HG03108 (cell line): Measurements from ENCODE around the gene PIK3IP1.

Source experiments
- ATAC-seq: cut with Tn5 transposase; IDR thresholded peaks from one replicate; pipeline ENCODE4 v1.9.1; 2021; ENCODE audit warnings: moderate library complexity; ENCODE audit not compliant: unreplicated experiment

PIK3IP1 gene

DNA sequence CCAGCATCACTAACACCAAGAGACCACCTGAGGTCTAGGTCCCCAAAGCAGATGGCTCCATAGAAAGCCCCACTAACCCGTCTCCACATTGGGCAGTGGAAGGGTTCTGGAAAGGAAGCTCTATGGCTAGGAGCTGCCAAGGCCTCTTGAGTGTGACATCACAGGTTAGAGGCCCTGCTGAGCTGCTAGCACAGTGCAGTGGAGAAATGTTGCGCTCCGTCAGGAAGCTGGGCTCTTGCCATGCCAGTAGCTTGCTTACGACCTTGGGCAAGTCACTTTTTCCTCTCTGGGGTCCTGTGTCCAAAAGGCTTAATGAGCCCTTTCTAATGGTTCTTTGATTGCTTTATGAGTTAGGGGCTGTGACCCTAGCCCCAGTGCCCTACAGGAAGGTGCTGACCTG is 10.6 kb downstream of the PIK3IP1 start:
- no peak for ATAC-seq

DNA sequence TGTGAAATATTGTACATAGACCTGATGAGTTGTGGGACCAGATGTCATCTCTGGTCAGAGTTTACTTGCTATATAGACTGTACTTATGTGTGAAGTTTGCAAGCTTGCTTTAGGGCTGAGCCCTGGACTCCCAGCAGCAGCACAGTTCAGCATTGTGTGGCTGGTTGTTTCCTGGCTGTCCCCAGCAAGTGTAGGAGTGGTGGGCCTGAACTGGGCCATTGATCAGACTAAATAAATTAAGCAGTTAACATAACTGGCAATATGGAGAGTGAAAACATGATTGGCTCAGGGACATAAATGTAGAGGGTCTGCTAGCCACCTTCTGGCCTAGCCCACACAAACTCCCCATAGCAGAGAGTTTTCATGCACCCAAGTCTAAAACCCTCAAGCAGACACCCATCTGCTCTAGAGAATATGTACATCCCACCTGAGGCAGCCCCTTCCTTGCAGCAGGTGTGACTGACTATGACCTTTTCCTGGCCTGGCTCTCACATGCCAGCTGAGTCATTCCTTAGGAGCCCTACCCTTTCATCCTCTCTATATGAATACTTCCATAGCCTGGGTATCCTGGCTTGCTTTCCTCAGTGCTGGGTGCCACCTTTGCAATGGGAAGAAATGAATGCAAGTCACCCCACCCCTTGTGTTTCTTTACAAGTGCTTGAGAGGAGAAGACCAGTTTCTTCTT is 12.3 kb downstream of the PIK3IP1 start:
- ATAC-seq = no peak

DNA sequence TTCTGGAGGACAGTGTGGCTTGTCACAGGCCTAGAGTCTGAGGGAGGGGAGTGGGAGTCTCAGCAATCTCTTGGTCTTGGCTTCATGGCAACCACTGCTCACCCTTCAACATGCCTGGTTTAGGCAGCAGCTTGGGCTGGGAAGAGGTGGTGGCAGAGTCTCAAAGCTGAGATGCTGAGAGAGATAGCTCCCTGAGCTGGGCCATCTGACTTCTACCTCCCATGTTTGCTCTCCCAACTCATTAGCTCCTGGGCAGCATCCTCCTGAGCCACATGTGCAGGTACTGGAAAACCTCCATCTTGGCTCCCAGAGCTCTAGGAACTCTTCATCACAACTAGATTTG is 13.0 kb downstream of the PIK3IP1 start:
- ATAC-seq = no peak

DNA sequence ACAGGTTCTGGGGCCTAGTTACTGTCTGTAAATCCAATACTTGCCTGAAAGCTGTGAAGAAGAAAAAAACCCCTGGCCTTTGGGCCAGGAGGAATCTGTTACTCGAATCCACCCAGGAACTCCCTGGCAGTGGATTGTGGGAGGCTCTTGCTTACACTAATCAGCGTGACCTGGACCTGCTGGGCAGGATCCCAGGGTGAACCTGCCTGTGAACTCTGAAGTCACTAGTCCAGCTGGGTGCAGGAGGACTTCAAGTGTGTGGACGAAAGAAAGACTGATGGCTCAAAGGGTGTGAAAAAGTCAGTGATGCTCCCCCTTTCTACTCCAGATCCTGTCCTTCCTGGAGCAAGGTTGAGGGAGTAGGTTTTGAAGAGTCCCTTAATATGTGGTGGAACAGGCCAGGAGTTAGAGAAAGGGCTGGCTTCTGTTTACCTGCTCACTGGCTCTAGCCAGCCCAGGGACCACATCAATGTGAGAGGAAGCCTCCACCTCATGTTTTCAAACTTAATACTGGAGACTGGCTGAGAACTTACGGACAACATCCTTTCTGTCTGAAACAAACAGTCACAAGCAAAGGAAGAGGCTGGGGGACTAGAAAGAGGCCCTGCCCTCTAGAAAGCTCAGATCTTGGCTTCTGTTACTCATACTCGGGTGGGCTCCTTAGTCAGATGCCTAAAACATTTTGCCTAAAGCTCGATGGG is 13.5 kb downstream of the PIK3IP1 start:
- ATAC-seq = no peak

DNA sequence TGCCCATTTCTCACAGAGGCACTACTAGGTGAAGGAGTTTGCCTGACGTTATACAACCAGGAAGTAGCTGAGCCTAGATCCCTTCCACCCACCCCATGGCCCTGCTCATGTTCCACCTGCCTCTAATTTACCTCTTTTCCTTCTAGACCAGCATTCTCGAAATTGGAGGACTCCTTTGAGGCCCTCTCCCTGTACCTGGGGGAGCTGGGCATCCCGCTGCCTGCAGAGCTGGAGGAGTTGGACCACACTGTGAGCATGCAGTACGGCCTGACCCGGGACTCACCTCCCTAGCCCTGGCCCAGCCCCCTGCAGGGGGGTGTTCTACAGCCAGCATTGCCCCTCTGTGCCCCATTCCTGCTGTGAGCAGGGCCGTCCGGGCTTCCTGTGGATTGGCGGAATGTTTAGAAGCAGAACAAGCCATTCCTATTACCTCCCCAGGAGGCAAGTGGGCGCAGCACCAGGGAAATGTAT is 14.1 kb downstream of the PIK3IP1 start:
- no peak for ATAC-seq

DNA sequence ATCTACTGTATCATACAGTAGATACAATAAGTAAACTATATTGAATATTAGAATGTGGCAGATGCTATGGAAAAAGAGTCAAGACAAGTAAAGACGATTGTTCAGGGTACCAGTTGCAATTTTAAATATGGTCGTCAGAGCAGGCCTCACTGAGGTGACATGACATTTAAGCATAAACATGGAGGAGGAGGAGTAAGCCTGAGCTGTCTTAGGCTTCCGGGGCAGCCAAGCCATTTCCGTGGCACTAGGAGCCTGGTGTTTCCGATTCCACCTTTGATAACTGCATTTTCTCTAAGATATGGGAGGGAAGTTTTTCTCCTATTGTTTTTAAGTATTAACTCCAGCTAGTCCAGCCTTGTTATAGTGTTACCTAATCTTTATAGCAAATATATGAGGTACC is 14.5 kb downstream of the PIK3IP1 start:
- no peak for ATAC-seq

DNA sequence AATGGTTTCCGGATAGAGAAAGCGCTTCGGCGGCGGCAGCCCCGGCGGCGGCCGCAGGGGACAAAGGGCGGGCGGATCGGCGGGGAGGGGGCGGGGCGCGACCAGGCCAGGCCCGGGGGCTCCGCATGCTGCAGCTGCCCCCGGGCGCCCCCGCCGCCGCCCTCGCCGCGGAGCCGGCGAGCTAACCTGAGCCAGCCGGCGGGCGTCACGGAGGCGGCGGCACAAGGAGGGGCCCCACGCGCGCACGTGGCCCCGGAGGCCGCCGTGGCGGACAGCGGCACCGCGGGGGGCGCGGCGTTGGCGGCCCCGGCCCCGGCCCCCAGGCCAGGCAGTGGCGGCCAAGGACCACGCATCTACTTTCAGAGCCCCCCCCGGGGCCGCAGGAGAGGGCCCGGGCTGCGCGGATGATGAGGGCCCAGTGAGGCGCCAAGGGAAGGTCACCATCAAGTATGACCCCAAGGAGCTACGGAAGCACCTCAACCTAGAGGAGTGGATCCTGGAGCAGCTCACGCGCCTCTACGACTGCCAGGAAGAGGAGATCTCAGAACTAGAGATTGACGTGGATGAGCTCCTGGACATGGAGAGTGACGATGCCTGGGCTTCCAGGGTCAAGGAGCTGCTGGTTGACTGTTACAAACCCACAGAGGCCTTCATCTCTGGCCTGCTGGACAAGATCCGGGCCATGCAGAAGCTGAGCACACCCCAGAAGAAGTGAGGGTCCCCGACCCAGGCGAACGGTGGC is 15.7 kb downstream of the PIK3IP1 start:
- no peak for ATAC-seq

DNA sequence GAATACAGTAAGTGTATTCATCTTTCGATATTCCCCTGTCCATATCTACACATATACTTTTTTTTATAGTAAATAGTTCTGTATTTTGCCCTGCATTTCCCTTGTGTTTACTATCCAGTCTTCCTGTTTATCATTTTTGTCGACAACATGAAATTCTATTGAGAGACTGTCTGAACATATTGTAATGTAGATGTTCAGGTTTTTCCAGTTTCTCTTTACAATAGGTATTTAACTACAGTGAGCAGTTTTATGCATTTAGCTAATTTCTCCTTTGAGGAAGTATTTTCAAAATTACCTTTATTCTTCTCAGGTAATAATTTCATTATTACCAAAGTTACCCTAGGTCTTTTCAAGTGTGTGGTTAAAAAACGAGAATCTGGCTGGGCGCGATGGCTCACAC is 16.7 kb downstream of the PIK3IP1 start:
- ATAC-seq = no peak

DNA sequence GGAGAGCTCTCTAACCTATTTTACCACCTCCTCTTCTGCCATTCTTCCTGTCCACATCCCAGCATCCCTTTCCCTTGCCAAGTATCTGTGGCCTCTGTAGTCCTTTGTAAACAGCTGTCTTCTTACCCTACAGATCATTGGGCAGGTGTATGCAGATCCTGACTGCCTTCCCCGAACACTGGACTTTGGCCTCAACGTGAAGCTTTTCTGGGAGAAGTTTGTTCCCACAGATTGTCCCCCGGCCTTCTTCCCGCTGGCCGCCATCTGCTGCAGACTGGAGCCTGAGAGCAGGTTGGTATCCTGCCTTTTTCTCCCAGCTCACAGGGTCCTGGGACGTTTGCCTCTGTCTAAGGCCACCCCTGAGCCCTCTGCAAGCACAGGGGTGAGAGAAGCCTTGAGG is 17.3 kb downstream of the PIK3IP1 start:
- no peak for ATAC-seq

DNA sequence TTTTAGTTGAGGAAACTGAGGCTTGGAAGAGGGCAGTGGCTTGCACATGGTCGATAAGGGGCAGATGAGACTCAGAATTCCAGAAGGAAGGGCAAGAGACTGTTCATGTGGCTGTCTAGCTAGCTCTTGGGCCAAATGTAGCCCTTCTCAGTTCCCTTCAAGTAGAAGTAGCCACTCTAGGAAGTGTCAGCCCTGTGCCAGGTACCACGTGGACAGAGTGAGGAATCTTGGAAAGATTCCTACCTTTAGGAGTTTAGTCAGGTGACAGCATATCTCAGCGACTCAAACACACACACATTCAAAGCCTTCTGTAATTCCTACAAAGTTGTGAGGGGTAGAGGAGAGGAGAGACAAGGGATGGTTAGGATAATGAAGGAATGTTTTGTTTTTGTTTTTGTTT is 18.3 kb downstream of the PIK3IP1 start:
- ATAC-seq = no peak

DNA sequence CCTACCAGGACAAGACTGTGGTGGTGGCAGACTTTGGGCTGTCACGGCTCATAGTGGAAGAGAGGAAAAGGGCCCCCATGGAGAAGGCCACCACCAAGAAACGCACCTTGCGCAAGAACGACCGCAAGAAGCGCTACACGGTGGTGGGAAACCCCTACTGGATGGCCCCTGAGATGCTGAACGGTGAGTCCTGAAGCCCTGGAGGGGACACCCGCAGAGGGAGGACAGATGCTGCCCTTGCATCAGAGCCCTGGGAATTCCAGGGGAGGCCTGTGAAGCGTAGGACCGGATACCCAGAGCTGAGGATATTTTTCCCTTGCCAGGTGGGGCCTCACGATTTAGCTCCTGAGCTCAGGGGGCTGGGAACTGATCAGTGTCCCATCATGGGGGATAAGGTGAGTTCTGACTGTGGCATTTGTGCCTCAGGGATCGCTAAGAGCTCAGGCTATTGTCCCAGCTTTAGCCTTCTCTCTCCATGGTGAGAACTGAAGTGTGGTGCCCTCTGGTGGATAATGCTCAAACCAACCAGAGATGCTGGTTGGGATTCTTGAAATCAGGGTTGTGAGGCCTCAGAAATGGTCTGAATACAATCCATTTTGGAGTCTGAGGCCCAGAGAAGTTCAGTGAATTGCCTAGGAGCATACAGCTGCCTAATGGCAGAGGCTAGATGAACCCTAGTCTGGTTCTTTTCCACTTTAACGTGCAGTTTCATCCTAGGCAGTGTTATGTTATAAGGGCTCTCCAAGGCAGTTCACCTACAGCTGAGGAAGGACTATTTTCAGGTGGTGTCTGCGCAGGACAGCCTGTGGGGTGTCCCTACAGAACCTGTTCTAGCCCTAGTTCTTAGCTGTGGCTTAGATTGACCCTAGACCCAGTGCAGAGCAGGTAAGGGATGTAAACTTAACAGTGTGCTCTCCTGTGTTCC is 19.5 kb downstream of the PIK3IP1 start:
- ATAC-seq = no peak

DNA sequence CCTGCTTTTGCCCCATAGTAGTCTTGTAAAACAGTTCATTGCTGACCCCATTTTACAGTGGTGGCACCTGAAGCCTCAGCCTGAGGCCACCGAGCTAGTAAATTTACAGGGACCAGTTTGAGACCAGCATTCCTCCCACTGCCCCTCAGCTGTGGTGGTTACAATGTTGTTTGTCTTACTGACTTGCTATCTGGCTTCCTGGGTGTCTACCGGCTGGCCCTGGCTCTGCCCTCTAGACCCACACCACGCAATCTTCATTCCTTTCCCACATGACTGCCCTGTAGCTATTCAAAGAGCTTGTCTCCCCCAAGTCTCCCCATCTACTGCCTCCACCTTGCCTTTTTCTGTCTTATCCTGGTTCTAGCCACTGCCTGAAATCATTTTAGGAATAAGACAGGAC is 20.8 kb downstream of the PIK3IP1 start:
- ATAC-seq = no peak

DNA sequence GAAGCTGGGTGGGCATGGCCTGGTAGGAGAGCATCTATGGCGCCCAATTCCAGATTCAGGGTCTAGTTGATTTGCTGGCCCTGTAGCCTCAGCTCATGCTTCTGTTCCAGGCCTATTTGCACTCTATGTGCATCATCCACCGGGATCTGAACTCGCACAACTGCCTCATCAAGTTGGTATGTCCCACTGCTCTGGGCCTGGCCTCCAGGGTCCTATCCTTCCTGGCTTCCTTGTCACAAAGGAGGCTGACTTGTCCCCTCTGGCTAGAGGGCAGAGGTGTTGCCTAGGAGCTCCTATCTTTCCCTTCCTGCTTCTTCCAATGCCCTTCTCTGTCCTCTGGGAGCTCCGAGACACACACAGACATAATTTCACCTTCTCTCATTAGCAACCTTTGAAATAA is 21.3 kb downstream of the PIK3IP1 start:
- no peak for ATAC-seq

DNA sequence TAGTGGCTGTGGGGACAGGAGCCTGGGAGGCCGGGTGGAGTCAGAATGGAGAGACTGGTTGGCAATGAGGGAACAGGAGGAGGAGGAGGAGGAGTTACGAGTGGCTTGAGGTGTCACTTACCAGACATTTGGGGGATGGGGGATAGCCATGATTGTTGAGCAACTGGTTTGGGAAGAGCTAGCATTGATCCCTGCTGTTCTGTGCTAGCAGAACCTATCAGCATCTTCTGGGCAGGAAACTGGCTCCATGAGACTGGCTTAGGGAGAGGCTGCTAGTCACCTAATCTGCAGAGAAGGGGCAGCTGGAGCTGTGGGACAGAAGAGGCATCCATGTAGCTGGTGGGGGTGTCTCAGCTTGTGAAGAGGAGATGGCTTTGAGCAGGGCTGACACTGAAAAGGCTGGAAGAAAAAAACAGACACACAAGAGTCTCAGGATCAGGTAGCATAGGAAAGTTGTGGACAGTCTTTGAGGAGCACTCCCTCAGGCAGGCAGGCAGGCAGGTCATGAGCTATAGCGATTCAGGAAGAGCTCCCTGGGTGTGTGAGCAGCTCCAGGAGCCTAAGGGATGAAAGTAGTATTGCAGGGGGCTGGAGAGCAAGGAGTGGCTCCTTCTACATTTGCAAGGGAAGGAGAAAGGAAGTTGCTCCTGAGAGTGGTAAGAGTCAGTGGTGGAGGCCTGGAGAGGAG is 22.3 kb downstream of the PIK3IP1 start:
- ATAC-seq = no peak

DNA sequence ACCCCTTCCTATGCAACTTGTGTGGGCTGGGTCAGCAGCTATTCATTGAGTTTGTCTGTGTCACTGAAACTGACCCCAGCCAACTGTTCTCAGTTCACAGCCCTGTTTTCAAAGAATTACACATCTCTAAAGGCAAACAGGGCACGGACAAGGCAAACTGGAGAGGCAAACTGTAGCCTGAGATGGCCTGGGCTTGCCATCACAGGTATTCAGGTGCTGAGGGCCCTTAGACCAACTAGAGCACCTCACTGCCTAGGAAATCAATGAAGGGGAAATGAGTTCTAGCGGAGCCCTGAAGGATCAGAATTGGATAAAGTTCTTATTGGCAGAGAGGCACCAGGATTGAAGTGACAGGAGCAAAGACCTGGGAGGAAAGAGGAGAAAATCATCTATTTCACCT is 24.0 kb downstream of the PIK3IP1 start:
- no peak for ATAC-seq

DNA sequence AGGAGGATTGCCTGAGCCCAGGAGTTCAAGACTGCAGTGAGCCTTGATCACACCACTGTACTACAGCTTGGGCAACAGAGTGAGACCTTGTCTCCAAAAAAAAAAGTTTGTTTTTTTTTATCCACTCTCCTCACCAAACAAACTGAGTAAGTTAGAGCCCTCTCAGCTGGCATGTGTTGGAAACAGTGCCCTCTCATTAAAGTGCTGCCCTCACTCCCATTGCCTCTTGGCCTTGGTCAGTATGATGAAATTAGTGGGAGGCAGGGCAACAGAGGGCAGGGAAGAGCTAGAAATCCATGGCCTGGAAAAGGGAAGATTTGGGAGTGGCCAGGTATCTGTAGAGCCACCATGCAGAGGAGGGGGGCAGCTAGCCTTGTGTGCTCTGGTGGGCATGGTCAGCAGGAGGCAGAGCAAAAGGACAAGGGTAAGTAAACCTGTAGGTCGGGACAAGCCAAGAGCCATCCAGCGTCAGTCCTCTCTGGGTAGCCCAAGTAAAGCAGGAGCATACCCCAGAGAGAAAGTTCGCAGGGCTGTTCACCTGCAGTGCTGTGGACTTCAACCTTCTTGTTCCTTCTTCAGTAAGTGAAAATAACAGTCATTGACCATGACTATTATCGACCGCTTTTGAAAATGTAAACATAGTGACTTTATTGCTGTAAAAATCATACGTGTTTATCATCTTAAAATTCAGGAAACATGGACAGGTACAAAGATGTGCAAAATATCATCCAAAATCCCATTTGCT is 28.2 kb downstream of the PIK3IP1 start:
- no peak for ATAC-seq

DNA sequence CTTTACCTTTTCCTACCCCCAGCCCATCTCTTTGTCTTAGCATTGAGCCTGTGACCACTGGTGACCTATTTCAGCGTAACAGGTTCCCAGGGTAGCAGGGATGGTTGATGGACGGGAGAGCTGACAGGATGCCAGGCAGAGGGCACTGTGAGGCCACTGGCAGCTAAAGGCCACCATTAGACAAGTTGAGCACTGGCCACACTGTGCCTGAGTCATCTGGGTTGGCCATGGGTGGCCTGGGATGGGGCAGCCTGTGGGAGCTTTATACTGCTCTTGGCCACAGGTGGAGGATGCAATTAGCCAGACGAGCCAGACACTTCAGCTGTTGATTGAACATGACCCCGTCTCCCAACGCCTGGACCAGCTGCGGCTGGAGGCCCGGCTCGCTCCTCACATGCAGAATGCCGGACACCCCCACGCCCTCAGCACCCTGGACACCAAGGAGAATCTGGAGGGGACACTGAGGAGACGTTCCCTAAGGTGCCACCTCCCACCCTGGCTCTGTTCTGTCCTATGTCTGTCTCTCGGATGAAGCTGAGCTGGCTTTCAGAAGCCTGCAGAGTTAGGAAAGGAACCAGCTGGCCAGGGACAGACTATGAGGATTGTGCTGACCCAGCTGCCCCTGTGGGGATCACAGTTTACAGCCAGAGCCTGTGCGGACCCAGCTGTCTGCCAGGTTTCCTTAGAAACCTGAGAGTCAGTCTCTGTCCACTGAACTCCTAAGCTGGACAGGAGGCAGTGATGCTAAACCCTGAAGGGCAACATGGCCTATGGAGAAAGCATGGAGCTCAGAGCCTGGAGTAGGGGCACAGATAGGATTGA is 29.8 kb downstream of the PIK3IP1 start:
- ATAC-seq = no peak

DNA sequence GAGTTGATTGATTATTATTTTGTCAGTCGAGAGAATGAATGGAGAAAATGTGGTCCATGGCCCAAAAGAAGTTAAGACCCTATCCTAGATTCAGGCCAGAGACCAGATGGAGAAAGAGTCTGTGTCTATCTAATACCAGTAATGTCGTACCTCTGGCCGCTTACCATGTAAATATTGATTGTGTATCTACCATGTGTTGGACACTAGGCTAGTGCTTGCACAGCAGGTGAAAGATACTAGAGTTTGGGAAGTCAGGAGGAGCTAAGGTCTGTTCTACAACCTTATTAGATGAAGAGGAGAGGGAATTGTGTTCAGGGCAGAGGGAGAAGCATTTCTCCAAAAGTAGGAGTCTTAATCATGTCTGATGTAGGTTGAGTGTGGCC is 31.8 kb downstream of the PIK3IP1 start:
- no peak for ATAC-seq
